Thyroid gland (tissue), 4 donors: ENCODE results near the gene S100A3. TPM values are rescaled to one million over a fixed set of nuclear protein-coding genes. Genes with fewer than 3 reads are reported as not detected.
A peak's percentile ranks its signal among the peaks of the same experiment; 100 is the strongest.

ENCODE experiments used
- DNase-seq, 2 donors: peaks; one replicate each; pipeline ENCODE4 v3.0.0-alpha.2; 2019
- H3K27ac ChIP-seq, 3 donors: fragments of 200-600 bp; sonication (generic); 1 replicate in 2 of 3; 2 replicates in 1 of 3; pipeline ENCODE4 v1.5.1; 2016 to 2019; ENCODE audit warnings: mild to moderate bottlenecking in 1 of 3, moderate library complexity in 1 of 3
- H3K27me3 ChIP-seq: fragments of 200-600 bp; sonication (generic); one replicate; pipeline ENCODE4 v1.5.1; 2019
- H3K36me3 ChIP-seq, 2 donors: fragments of 200-600 bp; sonication (generic); one replicate each; pipeline ENCODE4 v1.5.1; 2016 to 2019
- H3K4me1 ChIP-seq, 2 donors: fragments of 200-600 bp; sonication (generic); one replicate each; pipeline ENCODE4 v1.5.1; 2017 to 2019
- H3K4me3 ChIP-seq, 3 donors: fragments of 200-600 bp; sonication (generic); replicated peaks in 1 of 3; 1 replicate in 2 of 3; 2 replicates in 1 of 3; pipeline ENCODE4 v1.5.1; 2016; ENCODE audit warnings: mild to moderate bottlenecking in 1 of 3
- H3K9me3 ChIP-seq: fragments of 200-600 bp; sonication (generic); one replicate; pipeline ENCODE4 v1.5.1; 2017
- CTCF ChIP-seq, 6 experiments: fragments of 200-600 bp in 3 of 6; fragments of 450-650 bp in 3 of 6; sonication (generic) in 3 of 6; IDR thresholded peaks; one replicate each; pipeline ENCODE4 v1.5.1; 2016 to 2019; ENCODE audit warnings: antibody characterized with exemption in 6 of 6, mild to moderate bottlenecking in 2 of 6, inconsistent platforms in 1 of 6, moderate library complexity in 1 of 6
- POLR2A ChIP-seq, 2 donors: fragments of 450-650 bp; IDR thresholded peaks; one replicate each; pipeline ENCODE4 v1.6.1; 2017; ENCODE audit warnings: antibody characterized with exemption in 2 of 2, mild to moderate bottlenecking in 2 of 2, moderate library complexity in 1 of 2
- WGBS, 2 donors: methylation state at CpG; one replicate each; pipeline ENCODE4 v1.1.5; 2017; 5-methylcytosine and 5-hydroxymethylcytosine counted together
- intact Hi-C: fragments of 100-400 bp; cut with DNase I; formaldehyde crosslinking; loops from one replicate; pipeline ENCODE4 v1.15.1; 2023
- total RNA-seq, 4 donors: library from RNA; depleted of rRNA; stranded (reverse); fragments of >200 nt; gene quantifications; one replicate each; pipeline ENCODE4 v1.2.3, GENCODE V29; 2016

The S100A3 gene
- total RNA-seq, 4 donors from 2014 or later: 0.83 to 1.7 TPM; not detected in 2

- Histone ChIP-seq H3K36me3 (no peaks in the 10 kb centered on the region), H3K27ac (peak overlapping the region; percentile 96 to 99 (median 99)), H3K4me3 (no peak overlapping the region), H3K9me3 (no peaks in the 10 kb centered on the region), H3K27me3 (no peaks in the 10 kb centered on the region), H3K4me1 (peaks cover 37 to 62% of the 10 kb centered on the region in 2 donors)
- DNase-seq: peak; percentile 92 to 93
- intact Hi-C loops: loop anchor here (2.0 kb wide), 2 partner anchors 36 to 58 kb away; no protein-coding TSS in a partner anchor
- WGBS, 2 donors: 13 to 20% methylated on average over 15 to 17 of the region's 25 CpGs
- TF ChIP-seq POLR2A (IDR thresholded peaks at IDR 0.05) (peak; percentile 13 to 19), CTCF (IDR thresholded peaks at IDR 0.05) (peak; percentile 97 to 99 (median 98))
Measured at GRCh38 chr1:153568367-153569099, 19.5 kb upstream of the S100A3 start.

- Histone ChIP-seq H3K9me3 (no peaks in the 10 kb centered on the region), H3K27ac (peak overlapping the region; percentile 96 to 99 (median 99)), H3K4me3 (no peak overlapping the region), H3K4me1 (peaks cover 35 to 62% of the 10 kb centered on the region in 2 donors), H3K36me3 (no peaks in the 10 kb centered on the region), H3K27me3 (no peaks in the 10 kb centered on the region)
- DNase-seq: no peak
- intact Hi-C loops: loop anchor here (2.0 kb wide), 2 partner anchors 35 to 57 kb away; no protein-coding TSS in a partner anchor
- TF ChIP-seq CTCF (IDR thresholded peaks at IDR 0.05): no peak
- TF ChIP-seq POLR2A (IDR thresholded peaks at IDR 0.05): no peak
- WGBS, 2 donors: 86% methylated on average over 22 of the region's 22 CpGs
Measured at GRCh38 chr1:153567621-153568366, 18.7 kb upstream of the S100A3 start.

GRCh38 chr1:153566414-153567371 lies 17.6 kb upstream of the S100A3 start:
- 33 to 38% methylated on average over 15 to 16 of the region's 16 CpGs for WGBS, 2 donors
- no peak overlapping the region for H3K4me3 ChIP-seq
- H3K36me3 ChIP-seq: no peaks in the 10 kb centered on the region
- TF ChIP-seq POLR2A (IDR thresholded peaks at IDR 0.05) (peak; percentile 12 to 82), CTCF (IDR thresholded peaks at IDR 0.05) (no peak)
- H3K27ac ChIP-seq: peak overlapping the region; percentile 96 to 99 (median 99)
- H3K9me3 ChIP-seq: no peaks in the 10 kb centered on the region
- intact Hi-C loops: no loop called here
- H3K27me3 ChIP-seq: no peaks in the 10 kb centered on the region
- peaks cover 33 to 60% of the 10 kb centered on the region in 2 donors for H3K4me1 ChIP-seq
- peak; percentile 99 for DNase-seq

GRCh38 chr1:153565529-153566374 lies 16.7 kb upstream of the S100A3 start, which contains the start of gene S100A2:
S100A2 (minus strand) TSS chr1:153565844; CDS start chr1:153563877, 1,967 bp downstream.
- H3K4me3 ChIP-seq: no peak within 1 kb of the TSS
- H3K9me3 ChIP-seq: no peaks in the 10 kb centered on the region
- H3K4me1 ChIP-seq: peaks cover 33 to 60% of the 10 kb centered on the region in 2 donors
- TF ChIP-seq POLR2A (IDR thresholded peaks at IDR 0.05) (peak in 1 of 2 donors; percentile 51), CTCF (IDR thresholded peaks at IDR 0.05) (no peak)
- DNase-seq: peak; percentile 90 to 92
- intact Hi-C loops: no loop called here
- no peaks in the 10 kb centered on the region for H3K36me3 ChIP-seq
- peak within 1 kb of the TSS; percentile 96 to 99 (median 99) for H3K27ac ChIP-seq
- no peaks in the 10 kb centered on the region for H3K27me3 ChIP-seq
- 19 to 32% methylated on average over 8 of the region's 8 CpGs for WGBS, 2 donors
